Left kidney (tissue), 2 donors: ENCODE results near the gene TMEM60. TPM values are rescaled to one million over a fixed set of nuclear protein-coding genes. Genes with fewer than 3 reads are reported as not detected.
"Not testable (repeated sequence)": the region's sequence is repeated elsewhere in the genome, so short reads cannot be mapped to it uniquely, and the experiment has no call there.

Source experiments
- DNase-seq: peaks from one replicate; pipeline ENCODE4 v3.0.0-alpha.2; 2013
- polyA plus RNA-seq: library from polyadenylated mRNA; unstranded; fragments of 120-200 nt; gene quantifications from one replicate; pipeline ENCODE4 v1.2.1, GENCODE V29; 2013; ENCODE audit not compliant: insufficient read length

TMEM60 gene
- polyA plus RNA-seq, 1 donor: 25.7 TPM

DNA sequence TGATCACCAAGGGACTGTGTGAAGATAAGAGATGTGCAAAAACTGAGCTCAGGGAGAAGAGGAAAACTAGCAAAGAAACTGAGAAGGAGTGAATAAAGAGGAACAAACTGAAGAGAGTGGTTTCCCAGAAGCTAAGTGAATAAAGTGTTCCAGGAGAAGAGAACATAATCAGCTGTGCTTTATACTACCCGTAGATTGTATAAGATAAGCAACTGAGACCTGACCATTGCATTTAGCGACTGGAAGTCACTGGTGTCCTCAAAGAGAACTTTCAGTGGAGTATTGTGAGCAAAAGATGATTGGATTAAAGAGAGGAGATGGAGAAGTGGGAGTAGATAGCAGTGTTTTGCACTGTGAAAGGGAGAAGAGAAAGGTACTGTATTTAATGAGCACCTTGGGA, 14.9 kb upstream of the TMEM60 start:
- no peak for DNase-seq

DNA sequence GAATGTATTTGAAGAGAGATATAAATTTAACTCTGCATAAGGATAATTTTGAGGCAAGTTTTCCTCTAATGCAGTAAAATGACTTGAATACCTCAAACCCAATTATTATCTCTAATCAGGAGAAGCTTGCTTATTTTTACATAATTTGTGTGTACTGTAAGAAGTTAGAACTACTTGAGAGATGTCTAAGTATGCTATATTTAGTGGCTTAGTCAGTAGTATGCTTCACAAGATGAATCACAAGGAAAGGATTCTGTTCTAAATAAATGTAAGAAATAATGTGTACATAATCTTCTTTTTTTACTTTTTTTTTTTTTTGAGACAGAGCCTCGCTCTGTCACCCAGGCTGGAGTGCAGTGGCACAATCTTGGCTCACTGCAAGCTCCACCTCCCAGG, 14.1 kb upstream of the TMEM60 start:
- no peak for DNase-seq

DNA sequence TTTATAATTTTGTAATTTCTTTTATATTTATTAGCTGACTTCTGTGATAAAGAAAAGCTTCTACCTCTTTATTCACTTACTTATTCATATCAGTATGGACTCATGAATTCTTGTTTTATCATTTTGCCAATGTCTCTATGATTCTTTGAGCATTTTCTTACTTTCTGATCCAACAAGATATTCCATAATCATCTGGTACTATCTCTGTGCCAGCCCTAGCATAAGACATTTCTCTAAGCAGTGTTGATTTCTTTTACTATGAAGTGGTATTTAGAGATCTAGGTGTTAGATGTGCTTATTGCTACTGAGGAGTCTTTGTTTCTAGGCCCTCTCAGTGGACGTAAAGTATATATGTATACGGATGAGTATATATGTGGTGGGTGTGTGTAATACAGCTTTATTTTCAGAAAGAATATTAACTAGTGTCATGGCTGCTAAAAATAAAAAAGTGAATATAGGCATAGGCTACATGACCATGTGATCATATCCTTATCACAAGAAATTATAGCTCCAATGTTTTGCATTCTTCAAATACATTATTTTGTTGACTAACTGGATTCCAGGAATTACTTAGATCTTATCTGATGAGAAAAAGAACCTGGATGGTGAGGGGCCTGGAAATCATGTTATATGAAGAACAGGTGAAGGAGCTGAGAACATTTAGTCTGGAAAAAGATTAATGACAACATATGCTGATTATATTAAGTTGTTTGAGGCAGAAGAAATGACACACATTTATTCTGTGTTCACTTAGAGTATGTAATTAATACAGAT, 13.5 kb upstream of the TMEM60 start:
- DNase-seq: no peak

GRCh38 chr7:77808517-77808916, 10.3 kb upstream of the TMEM60 start:
- DNase-seq: no peak

- no peak for DNase-seq
Measured at GRCh38 chr7:77806425-77806824, 8.2 kb upstream of the TMEM60 start.

DNA sequence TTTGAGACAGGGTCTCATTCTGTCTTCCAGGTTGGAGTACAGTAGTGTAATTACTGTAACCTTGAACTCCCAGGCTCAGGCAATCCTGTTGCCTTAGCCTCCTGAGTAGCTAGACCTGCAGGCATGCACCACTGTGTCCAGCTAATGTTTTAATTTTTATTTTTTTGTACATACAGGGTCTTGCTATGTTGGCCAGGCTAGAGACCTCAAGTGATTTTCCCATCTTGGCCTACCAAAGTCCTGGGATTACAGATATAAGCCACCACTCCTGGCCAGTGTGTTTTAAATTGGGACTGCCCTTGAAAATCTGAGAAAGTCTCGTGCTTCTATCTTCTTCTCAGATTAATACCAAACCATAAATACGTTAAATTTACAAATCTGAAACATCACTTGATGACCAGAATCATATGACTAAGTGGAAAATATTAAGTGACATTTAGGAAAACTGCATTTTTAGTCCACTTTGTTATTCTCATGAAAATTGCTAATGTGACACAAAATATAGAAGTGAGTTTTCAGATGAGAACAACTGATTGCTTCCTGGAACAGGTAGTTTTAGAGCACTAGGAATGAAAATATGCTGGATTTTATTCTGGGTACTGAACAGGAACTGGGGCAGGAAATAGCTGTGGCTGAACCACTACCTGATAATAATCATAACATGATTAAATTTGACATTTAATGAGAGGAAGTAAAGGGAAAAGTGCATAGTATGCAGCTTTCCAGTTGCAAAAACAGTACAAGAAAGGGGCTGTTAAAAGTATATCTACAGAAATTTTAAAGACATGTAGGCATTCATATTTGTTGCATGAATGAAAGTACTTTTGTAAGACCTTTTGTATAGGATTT, 4.5 kb upstream of the TMEM60 start:
- DNase-seq: no peak

- DNase-seq: no peak
Measured at GRCh38 chr7:77800730-77801129, 2.5 kb upstream of the TMEM60 start.

DNA sequence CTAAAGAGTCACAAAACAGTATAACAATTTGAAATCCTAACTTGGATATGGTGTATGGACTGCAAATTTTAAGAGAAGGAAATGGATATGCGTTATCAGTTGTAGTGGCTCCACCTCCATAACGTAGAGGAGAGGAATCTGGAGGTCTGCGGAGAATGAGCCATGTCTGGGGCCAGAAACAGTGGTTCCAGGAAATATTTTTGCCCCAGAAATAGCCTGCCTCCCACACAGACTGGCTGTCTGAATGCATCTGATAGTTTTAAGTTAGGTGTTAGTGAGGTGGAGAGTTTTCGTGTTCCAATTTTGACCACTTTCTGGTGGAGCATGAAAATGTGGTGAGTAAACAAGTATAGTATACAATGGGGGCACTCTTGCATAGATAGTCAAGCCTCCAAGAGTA, 1.9 kb upstream of the TMEM60 start:
- DNase-seq: no peak

- peak; percentile 55 for DNase-seq
Measured at GRCh38 chr7:77799078-77799964, 1.1 kb upstream of the TMEM60 start.

GRCh38 chr7:77797734-77798393, 370 bp downstream of the TMEM60 start:
- DNase-seq: no peak

DNA sequence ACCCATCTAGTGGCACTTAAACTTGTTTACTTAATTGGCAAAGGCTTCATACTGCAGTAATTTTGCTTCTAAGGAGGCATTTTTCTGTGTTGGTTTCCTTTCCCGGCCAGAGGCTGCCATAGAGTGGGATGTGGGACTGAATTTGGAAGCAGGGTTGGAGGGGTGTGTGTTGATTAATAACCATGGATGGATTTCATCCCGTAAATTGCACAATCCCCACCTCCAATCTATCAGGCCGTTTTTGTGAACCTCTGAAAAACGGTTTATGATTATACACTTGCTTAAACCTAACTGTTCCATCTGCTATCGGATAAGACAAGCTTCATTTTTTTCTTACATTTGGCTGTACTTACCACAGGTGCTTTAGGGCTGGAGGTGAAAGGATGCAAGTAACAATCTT, 1.3 kb downstream of the TMEM60 start:
- DNase-seq: no peak

GRCh38 chr7:77796109-77796508, 2.1 kb downstream of the TMEM60 start:
- DNase-seq: no peak

DNA sequence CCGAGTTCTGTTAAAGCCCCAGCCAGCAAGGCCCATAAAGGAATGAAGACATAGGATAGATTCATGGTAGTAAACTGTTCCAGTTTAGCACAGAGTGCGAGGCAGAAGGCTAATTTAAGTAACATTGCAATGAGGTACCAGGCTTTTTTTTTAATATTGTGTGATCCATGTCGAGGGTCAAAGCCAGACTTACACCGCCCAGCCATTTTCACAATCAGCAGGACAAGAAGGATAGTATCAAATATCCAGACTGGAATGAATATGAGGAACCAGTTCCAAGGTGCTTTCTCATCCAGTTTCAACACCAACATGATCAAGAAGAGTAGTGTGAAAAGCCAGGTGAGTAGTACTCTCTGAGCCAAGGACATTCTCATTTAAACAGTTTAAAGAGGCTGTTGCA, 4.2 kb downstream of the TMEM60 start:
- DNase-seq: no peak

DNA sequence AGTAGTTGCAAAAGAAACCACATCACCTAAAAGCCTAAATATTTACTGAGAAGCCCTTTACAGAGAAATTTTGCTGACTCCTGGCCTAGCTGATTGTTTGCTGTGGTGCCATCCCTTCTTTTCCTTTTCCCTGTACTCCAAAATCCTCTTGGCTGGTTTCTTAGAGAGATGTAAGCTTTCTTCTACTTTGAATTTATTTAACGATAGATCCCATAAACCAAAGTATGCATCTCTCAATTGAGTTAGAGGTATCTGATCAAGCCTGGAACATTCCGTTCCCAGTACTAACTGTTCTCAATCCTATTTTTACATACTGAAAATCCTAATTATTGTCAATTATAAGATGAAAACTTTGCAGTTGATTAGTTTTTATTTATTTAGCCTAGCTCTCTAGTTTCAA, 6.3 kb downstream of the TMEM60 start:
- no peak for DNase-seq

DNA sequence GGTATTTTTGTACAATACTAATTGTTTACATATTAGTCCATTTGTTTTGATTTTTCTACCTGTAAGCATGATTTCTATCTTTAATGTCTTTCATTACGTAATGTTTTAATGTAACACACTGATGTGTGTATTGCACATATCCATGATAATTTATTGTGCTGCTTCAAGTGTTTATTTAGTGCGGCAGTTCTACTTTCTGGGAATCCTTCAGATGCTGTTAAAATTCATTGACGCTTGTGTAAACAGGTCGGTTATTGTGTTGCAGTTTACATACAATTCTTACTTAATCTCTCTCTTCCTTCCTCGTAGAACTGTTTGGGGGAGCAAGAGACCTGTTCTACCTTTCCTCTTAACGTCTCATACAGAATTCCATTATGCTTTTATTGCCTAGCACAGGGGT, 6.9 kb downstream of the TMEM60 start:
- no peak for DNase-seq

- no peak for DNase-seq
Measured at GRCh38 chr7:77788327-77788902, 9.8 kb downstream of the TMEM60 start.

DNA sequence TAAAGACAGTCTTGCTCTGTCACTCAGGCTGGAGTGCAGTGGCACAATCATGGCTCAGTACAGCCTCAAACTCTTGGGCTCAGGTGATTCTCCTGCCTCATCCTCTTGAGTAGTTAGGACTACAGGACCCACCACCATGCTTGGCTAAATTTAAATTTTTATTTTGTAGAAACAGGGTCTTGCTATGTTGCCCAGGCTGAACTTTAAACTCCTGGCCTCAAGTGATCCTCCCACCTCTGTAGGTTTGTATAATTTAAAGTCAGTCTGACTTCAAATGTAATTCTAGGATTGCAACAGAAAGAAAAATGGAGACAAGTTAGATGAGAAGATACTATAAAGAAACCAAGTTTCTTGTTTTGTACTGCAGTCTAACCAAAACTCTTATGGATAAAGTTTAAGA, 11.5 kb downstream of the TMEM60 start:
- DNase-seq: no peak

GRCh38 chr7:77786018-77786417, 12.2 kb downstream of the TMEM60 start:
- no peak for DNase-seq

GRCh38 chr7:77784426-77784825, 13.8 kb downstream of the TMEM60 start:
- not testable (repeated sequence) for DNase-seq

DNA sequence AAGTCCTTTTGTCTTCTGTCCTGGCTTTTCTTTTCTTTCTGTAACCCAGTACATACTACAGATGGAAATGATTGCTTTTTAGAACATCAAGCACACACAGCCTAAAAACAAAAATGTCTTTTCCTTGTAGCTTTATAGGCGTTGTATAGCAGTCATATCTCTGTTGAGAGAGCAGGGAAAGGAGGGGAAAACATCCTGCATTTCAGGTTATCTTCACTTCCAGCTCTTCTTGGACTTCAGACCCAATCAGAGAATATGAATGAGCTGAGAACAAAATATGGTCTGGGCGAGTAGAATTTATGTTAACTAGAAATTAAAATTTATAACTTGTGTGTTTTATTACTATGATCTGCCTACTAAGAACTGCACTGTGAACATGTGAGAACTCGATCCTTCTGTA, 14.7 kb downstream of the TMEM60 start:
- DNase-seq: no peak

GRCh38 chr7:77783111-77783510, 15.1 kb downstream of the TMEM60 start:
- DNase-seq: no peak

DNA sequence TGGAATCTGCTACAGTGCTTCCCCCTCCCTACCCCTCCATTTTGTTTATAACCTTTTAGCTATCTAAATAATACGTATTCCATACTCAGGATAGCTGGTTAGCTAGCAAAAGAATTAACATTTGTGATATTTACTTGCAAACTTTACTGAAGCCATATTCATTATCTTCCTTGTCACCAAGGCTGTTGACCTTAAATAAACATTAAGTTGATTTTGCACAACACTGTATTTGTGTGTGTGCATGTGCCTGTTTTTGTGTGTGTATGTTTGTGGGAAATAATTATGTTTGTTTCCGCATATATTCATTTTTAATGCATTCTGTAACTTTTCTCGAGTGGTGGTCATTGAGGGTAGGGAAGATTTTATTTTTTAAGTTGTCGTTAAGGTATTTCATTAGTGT, 15.9 kb downstream of the TMEM60 start:
- no peak for DNase-seq
